Measurements from ENCODE around the gene SNAPC4.
"Not testable (repeated sequence)": the region's sequence is repeated elsewhere in the genome, so short reads cannot be mapped to it uniquely, and the experiment has no call there.

SNAPC4 gene

DNA sequence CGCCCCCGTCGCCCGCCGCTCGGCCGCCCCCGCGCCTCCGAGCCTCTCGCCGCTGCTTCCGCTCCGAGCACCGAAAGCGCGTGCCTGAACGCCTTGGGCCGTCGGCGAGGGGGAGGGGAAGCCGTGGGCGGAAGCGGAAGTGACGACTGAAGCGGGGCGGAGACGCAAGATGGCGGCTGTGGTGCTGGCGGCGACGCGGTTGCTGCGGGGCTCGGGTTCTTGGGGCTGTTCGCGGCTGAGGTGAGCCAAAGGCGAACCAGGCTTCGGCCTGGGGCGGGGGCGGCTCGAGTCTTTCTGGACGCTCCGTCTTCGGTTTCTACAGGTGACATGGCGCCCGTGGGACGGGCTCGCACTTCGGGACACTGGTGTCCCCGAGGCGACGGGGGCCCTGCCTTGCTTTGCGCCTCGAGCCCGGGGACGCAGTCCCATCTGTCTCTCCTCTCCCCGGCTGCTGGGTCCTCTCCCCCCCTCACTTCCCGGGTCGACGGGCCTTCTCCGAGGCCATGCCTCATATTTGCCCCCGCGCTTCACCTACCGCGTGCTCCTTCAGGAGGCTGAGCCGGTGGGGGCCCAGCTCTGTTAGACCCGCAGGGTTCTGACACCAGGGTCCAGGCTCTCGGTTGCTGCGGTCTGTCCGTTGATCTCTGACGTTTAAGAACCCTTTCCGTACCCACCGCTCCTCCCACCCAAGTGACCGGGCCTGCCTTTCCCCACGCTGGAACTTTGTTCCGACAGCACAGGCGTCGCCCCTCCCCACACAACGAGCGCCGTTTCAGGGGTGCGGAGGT, 10.7 kb upstream of the SNAPC4 start, which contains the start of the genes ENTR1 and PMPCA:
TSS of gene ENTR1 (minus strand) at position 115 of the 788 bp plus-strand sequence. CDS start 217 bp downstream, outside the sequence.
TSS of gene PMPCA (plus strand) at position 159 of the 788 bp plus-strand sequence. CDS start at position 170, 11 bp downstream.
- peak; percentile 93 to 96 for DNase-seq
- TF ChIP-seq POLR2A (IDR thresholded peaks at IDR 0.05; ENCODE audit: low read length) (peak; percentile 86), GATA1 (IDR thresholded peaks at IDR 0.05; ENCODE audit: low read depth, low read length) (no peak)

- TF ChIP-seq GATA1 (IDR thresholded peaks at IDR 0.05; ENCODE audit: low read depth, low read length) (no peak), POLR2A (IDR thresholded peaks at IDR 0.05; ENCODE audit: low read length) (no peak)
- peak; percentile 54 to 62 for DNase-seq
Observed at GRCh38 chr9:136409557-136410455, 9.8 kb upstream of the SNAPC4 start.

DNA sequence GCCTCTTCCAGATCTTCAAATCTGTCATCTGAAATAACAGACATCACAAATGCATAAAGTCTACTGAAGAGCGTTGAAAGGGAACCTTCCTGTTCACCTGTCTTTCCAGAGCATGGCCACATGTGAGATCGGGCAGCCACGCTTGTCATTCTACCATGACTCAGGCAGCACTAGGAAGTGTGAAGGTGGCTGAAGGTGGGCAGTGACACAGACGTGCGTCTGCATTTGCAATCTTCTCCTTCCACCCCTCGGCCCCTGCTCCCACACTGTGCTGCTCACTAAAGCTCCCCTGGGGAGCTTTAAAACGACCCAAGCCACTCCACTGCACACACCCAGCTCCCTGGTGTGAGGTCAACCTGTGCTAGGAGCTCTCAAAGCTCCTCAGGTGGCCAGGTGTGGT, 7.9 kb upstream of the SNAPC4 start:
- TF ChIP-seq GATA1 (IDR thresholded peaks at IDR 0.05; ENCODE audit: low read depth, low read length) (no peak), POLR2A (IDR thresholded peaks at IDR 0.05; ENCODE audit: low read length) (no peak)
- no peak for DNase-seq

- DNase-seq, result not testable (repeated sequence)
Observed at GRCh38 chr9:136407061-136407460, 7.1 kb upstream of the SNAPC4 start.

DNA sequence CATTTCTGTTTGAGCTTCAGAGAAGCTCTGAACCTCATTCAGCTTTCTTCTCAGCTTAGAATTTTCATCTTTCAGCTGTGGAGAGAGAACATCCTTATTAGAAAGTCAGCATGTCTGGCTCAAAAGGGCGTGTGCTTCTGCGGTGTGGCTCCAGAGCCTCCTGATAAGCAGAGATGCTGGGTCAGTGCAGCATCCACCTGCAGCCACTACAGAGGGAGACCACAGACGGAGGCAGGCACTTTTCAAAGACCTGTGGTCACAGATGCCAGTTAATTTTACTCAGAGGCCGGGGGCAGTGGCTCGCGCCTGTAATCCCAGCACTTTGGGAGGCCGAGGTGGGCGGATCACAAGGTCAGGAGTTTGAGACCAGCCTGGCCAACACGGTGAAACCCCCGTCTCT, 5.9 kb upstream of the SNAPC4 start:
- DNase-seq, result not testable (repeated sequence)

- no peak for TF ChIP-seq GATA1 (IDR thresholded peaks at IDR 0.05; ENCODE audit: low read depth, low read length)
- TF ChIP-seq POLR2A (IDR thresholded peaks at IDR 0.05; ENCODE audit: low read length), result no peak
Observed at GRCh38 chr9:136405481-136405880, 5.5 kb upstream of the SNAPC4 start.

DNA sequence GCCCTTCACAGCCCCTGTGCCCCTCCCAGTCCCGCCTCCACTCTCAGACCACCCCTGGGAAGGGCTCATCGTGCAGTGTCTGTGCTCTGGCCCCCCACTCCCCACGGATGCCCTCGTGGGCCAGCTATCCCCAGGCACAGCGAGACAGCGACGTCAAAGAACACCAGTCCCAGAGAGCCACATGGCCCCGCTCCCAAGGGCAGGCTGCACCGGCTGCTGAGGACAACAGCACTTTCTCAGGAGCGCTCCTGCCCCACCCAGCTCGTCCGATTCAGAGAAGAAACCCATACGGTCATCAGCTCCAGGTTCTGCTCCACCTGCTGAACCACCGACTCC, 4.8 kb upstream of the SNAPC4 start:
- TF ChIP-seq GATA1 (IDR thresholded peaks at IDR 0.05; ENCODE audit: low read depth, low read length), result no peak
- no peak for TF ChIP-seq POLR2A (IDR thresholded peaks at IDR 0.05; ENCODE audit: low read length)

More at GRCh38 chr9:136405481-136405880, 5.5 kb upstream of the SNAPC4 start:
- no peak for DNase-seq

DNA sequence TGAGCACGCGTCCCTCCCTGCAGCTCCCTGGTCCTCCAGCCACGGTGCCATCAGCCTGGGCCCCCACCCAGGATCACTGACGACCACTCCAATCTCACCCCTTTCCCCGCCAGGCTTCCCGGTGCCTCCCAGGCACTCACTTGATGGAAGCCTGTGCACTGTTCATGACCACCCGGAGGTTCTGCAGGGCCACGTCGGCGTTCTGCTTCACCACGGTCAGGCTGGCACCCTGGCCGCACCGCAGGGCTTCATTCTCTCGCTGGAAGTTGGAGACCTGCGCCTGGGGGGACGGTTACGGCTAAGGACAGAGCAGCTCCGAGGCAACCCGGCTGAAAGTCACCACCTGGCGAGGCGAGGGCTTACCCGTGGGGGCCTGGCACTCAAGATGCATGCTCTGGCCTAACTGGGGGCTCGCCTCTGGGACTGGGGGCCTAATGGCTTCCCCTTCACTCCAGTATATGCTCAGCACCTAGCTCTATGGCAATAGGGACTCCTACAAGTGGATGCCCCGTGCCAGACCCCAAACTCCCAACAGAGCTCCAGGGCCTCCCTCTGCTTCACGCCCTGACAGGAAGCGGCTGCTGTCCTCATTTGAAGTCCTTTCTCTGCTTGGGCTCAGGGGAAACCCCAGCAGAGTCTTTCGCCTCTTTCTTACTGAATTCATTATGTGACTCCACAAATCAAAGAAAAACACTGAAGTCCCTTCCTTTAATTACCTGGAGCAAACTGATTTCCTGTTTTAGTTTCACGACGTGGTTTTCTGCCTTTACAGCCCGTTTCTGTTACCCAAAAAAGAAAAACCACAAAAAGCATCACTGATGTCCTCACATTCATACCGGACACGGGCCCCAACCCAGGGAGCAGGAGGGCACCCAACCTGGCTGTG, 4.2 kb upstream of the SNAPC4 start:
- no peak for DNase-seq
- TF ChIP-seq POLR2A (IDR thresholded peaks at IDR 0.05; ENCODE audit: low read length) (no peak), GATA1 (IDR thresholded peaks at IDR 0.05; ENCODE audit: low read depth, low read length) (no peak)

More for the DNA sequence above, 4.8 kb upstream of the SNAPC4 start:
- no peak for DNase-seq

GRCh38 chr9:136403538-136403914, 3.6 kb upstream of the SNAPC4 start:
- TF ChIP-seq GATA1 (IDR thresholded peaks at IDR 0.05; ENCODE audit: low read depth, low read length), result no peak
- TF ChIP-seq POLR2A (IDR thresholded peaks at IDR 0.05; ENCODE audit: low read length), result no peak
- DNase-seq, result peak in 1 of 2 experiments; percentile 15

DNA sequence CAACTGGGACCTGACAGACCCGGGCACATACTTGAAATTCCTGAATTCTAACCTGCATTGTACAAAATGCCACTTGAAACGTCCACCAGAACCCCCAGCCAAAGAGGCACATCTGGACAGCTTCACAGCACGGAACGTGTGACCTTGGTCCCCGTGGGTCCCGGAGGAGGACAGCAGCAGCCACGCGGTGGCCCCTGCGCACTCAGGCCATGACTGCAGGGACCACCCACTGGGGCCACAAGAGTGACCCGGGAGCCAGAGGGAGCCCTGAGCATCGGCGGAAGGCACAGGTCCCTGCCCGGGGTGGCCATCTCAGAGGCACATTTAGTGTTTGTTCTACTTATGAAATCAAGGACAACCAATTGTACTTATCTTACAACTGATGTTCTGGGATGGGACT, 2.1 kb upstream of the SNAPC4 start:
- TF ChIP-seq POLR2A (IDR thresholded peaks at IDR 0.05; ENCODE audit: low read length), result no peak
- TF ChIP-seq GATA1 (IDR thresholded peaks at IDR 0.05; ENCODE audit: low read depth, low read length), result no peak
- DNase-seq, result no peak

DNA sequence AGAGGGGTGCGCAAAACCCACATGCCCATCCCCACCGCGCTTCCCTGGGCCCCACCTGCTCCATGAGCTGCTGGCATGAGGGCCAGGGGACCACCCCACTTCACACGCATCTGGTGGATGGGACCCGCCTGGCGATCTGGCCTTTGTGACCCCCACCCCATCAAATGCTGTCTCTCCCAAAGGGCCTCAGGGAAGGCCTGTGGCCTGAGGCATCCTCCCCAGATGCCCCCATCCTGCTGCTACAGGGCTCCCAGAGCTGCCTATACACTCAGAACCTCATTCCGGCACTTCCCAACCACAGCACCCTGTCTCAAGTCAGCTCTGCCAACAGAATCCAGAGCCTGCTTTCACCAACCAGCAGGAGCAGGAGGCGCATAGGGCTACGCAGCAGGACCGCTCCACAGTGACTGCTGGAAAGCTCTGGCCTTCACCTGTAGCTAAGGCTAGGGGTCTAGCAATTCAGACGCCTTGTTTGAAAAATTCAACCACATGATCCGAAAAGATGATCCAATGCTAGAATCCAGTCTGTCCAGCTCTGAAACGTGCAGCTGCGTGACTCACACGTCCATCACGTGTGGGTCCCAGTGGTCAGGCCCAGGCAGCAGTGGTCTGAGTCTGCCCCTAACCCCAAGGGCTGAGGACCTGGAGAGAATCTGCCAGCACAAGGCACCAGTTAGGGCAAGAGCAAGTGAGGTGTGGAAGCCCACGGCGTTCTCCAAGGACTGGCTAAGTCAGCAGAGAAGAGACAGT, 1.4 kb upstream of the SNAPC4 start:
- no peak for DNase-seq
- TF ChIP-seq GATA1 (IDR thresholded peaks at IDR 0.05; ENCODE audit: low read depth, low read length) (no peak), POLR2A (IDR thresholded peaks at IDR 0.05; ENCODE audit: low read length) (no peak)

DNA sequence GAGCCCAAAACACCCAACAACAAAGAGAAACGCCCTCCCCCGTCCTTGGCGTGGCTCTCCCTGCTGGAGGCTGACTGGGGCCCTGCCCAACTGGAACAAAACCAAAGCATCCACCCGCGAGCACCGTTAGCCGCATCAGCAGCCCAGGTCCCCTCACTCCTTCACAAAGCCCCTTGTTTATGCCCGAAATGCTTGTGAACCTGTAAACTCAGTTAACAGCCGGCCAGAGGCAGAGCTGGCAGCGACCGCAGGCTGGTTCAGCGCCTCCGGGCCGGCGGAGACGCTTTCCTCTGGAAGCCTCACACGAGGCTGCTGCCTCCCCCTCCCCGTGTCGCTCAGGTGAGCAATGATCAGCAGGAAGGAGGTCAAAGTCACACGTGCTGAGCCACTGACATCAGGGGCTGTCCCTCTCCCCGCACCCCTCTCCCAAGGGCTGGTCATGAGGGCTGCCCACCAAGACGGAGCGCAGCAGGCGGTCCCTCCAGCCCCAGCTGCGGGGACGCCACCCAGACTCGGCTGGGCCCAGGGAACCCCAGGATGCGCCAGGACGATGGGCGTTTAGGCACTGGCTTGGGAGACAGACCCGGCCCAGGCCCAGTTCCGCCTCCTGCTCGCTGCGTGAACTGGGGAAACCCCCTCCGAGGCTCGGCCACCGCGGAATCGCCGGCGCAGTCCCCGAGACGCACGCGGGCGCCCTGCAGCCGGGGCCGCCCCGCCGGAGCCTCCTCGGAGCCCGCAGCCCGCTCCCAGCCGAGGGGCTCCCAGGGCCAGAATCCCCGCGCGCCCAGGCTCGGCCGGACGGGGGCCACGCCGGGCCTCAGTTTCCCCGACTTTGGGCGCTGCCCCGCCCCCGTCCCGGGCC, 563 bp downstream of the SNAPC4 start:
- DNase-seq, result peak; percentile 49 to 60
- TF ChIP-seq GATA1 (IDR thresholded peaks at IDR 0.05; ENCODE audit: low read depth, low read length) (no peak), POLR2A (IDR thresholded peaks at IDR 0.05; ENCODE audit: low read length) (no peak)

Measured in erythroblast (primary cell).